ENCODE measurements around the gene CCDC69.

DNA sequence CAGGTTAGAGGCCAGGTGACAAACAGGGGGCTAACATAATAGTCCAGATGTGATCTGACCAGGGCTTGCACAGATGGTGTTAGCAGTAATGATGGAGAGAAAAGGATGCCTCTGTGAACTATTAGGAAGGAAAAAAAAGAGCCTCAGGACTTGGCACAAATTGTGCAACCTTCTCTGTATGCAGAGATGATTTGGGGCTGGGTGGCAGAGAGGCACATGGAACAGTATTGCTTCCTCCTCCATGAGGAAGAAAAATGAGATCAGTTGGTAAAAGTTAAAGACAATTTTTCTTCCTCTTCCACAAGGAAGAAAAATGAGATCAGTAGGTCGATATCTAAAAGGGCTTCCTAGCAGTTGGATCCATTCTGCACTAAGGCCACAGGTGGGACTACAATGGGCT, 52.4 kb downstream of the CCDC69 start:
- TF ChIP-seq POLR2A (IDR thresholded peaks at IDR 0.05; ENCODE audit: low read depth) (no peak), POLR2AphosphoS5 (IDR thresholded peaks at IDR 0.05) (no peak)
- TF ChIP-seq, protein P1, sequence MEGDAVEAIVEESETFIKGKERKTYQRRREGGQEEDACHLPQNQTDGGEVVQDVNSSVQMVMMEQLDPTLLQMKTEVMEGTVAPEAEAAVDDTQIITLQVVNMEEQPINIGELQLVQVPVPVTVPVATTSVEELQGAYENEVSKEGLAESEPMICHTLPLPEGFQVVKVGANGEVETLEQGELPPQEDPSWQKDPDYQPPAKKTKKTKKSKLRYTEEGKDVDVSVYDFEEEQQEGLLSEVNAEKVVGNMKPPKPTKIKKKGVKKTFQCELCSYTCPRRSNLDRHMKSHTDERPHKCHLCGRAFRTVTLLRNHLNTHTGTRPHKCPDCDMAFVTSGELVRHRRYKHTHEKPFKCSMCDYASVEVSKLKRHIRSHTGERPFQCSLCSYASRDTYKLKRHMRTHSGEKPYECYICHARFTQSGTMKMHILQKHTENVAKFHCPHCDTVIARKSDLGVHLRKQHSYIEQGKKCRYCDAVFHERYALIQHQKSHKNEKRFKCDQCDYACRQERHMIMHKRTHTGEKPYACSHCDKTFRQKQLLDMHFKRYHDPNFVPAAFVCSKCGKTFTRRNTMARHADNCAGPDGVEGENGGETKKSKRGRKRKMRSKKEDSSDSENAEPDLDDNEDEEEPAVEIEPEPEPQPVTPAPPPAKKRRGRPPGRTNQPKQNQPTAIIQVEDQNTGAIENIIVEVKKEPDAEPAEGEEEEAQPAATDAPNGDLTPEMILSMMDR (IDR thresholded peaks at IDR 0.05): no peak

All from esophagus muscularis mucosa (tissue), 3 donors.